SIG-M5 treated with dmso at 0.1 percent for 504 hours (cell line): ENCODE results near the gene PDIA6.
"Not testable (repeated sequence)": the region's sequence is repeated elsewhere in the genome, so short reads cannot be mapped to it uniquely, and the experiment has no call there.

Experiments used
- DNase-seq: peaks from one replicate; lab custom pipeline; 2025; ENCODE audit not compliant: unreplicated experiment; lab: John Stamatoyannopoulos, UW

Gene PDIA6

DNA sequence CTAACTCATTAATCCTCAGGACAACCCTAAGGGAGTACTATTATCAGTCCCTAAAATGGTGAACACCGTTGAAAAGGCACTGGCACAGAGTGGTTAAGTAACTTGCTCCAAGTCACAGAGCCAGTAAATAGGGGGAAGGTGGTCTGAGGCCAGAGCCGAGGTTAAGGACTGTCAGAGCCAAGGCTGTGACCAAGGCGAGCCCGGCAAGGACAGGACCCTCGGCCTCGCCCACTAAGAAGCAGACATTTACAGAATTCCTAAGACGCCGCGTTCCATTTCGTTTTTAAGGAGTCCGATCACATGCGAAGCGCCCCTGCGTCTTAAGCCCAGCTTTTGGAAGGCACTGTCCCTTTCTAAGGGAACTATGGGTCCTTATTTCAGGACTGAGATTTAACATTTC, 1.1 kb downstream of the PDIA6 start:
- no peak for DNase-seq

DNA sequence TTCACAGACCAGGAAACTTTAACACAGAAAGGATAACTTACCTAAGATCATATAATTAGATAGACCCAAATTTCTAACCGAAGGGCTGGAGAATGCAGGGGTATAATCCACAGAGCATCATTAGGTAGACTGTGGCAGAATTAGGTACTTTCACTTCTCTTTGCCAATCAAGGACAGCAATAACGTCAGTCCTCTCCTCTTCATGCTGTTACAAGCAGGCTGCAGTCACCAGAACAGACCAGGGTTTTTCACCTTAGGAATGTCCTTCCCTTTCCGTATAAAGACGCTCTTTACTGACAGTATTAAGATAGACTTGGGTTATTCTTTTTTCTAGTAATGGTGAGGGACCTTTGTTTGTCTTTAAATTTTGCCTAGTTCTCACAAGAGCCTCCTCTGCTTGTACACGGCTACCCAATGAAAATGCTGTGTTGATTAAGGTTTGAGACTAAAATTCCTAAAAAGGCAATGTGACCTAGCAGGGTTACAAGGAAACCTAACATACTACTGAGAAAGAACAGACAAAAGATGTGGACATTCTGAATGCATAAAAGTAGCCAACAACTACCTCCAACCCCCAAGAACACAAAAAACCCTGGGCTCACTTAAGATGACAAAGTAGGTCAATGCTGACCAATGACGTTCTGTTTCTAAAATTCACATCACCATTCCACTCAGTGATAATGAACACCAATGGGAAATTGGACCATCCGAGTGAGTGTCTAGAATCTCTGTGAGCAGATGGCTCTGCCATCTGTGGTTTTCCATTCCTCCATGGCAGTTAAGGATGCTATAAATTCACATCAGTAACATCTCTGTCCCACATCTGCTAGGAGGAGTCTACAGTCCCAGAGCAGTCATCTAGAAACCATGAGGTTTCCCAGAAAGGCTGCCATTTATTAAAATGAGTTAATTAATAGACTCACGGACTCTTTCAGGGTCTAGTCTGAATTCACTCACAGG, 2.1 kb downstream of the PDIA6 start:
- DNase-seq: peak; percentile 77

DNA sequence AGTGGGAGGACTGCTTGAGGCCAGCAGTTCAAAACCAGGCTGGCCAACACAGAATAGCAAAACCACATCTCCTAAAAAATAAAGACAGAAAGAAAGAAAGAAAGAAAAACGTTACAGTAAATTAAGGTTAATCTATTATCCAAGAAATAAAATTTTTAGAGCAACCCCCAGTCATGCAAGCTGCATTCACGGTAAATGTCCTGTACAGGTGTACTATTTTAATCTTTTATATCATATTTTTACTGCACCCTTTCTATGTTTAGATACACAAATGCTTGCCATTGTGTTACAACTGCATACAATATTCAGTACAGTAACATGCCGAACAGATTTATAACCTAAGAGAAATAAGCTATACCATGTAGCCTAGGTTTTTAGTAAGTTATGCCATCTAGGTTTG, 6.0 kb downstream of the PDIA6 start:
- no peak for DNase-seq

DNA sequence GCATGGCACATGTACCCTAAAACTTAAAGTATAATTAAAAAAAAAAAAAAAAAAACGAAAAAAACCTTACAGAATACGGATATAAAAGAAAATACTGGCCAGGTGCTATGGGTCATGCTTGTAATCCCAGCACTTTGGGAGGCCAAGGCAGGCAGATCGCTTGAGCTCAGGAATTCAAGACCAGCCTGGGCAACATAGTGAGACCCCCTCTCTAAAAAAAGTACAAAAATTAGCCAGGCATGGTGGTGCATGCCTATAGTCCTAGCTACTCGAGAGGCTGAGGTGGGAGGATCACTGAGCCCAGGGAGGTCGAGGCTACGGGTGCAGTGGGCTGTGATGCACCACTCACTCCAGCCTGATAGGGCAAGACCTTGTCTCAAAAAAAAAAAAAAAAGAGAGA, 6.6 kb downstream of the PDIA6 start:
- DNase-seq: not testable (repeated sequence)

DNA sequence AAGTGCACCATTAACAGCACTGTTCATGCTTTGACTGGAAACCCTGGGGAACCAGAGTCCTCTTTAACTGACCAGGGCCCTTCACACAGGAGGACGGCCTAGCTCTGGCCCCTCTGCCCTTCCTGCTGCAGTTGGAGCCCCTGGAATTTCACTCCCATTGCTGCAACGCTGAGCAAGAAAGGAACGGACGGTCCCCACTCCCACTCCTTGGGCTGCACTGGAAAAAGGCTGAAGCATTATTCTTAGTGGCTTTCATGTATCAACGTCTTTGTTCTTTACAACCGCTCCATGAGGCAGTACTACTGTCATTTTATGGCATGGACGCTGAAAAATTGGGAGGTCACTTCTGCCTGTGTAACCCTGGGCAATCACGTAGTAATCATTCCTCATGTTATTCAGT, 9.9 kb downstream of the PDIA6 start:
- DNase-seq: no peak

DNA sequence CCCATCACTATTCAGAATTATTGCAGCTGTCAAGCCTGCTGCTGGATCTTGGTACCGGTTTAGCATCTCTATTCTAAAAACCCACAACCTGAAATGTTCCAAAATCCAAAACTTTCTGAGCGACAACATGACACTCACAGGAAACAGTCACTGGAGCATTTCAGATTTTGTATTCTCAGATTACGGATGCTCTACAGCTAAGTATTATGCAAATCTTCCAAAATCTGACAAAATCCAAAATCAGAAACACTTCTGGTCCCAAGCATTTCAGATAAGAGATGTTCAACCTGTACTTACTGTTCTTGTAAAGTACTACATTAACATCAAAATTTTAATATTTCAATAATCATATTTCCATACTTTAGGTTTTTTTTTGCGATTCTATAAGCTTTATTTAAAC, 12.4 kb downstream of the PDIA6 start:
- DNase-seq: no peak

DNA sequence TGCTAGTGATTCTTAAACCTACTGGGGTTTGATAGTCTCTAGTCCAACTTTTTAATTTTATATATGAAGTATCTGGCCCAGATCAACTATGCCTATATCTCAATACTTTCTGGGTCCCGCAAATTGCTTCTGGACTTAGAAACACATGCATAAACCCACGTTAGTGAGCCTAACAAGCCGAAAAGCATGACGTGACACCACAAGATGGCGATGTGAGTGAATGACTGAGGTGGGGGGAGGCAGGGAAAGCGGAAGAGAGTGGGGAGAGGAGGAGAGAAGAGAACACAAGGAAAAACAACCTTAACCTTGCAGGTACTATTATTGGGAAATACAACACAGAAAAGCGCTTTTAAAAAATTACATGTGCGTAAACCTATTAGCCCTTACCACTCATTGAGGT, 13.8 kb downstream of the PDIA6 start:
- no peak for DNase-seq

DNA sequence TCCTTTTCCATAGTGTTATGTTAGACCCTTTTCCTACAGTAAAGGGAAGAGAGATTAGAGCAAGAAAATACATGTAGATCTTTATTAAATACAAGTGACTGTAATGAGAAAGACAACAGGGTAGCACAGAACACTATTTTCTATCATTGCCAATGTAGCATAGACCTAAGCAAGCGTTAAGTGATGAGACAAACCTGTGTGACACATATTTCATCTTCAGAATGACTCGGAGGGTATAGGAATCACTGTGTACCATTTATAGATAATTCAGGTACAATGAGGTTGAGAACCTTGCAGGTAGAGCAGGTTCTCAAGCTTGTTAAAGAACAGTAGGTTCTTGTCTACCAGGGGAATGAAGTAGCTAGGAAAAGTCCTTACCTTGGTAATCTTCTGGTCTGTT, 15.9 kb downstream of the PDIA6 start:
- DNase-seq: no peak

DNA sequence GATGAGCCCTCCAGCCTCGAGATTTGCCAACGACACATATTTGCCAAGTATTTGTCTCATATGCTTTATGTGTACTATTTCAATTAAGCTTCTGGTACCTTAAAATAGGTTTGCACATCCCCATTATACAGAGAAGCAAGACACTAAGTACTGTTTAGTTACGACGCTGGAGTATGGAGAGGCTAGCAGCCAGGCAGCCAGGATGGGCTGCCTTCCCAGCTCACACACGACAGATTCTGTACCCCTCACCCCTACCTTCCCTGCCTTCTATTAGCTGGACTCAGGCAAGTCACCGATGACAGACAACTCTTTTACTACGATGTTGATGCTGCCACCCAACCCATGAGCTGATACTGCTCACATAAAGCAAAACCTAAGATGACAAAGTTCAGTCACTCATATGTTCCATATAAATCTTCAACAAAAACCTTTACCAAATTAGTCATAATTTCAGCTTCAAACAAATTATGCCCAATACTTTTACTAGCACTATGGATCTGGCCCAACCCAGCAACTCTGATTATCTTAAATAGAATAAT, 17.0 kb downstream of the PDIA6 start:
- DNase-seq: no peak

DNA sequence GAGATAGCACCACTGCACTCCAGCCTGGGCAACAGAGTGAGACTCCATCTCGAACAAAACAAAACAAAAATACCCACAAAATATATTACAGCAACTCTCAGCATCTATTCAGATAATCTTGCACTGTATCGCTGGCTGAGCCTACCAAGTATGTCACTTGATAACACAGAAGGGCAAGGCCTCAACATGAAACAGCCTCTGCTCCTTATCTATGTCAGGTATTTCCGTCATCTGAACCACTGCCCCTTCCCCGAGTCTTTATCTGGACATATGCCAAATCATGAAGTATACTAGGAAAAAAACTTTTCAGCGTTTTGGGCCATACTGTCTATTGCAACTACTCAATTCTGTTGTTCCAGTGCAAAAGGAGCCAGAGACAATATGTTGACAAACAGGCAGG, 17.7 kb downstream of the PDIA6 start:
- no peak for DNase-seq

DNA sequence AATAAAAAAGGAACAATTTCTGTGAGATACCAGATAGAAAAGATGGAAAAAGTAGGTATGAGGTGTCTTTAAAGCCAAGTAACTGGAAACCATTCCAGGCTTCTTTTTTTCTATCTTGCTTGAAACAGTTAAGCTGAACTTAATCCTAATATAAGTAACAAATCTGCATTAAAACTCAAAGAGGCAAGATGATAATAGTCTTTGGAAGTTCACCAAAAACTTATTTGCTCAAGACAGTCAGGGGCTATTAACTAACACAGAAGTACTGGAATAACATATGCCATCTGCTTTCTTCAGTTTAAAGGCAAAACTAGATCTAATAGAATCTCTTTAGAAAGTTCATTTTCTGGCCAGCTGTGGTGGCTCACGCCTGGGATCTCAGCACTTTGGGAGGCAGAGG, 18.8 kb downstream of the PDIA6 start:
- no peak for DNase-seq

DNA sequence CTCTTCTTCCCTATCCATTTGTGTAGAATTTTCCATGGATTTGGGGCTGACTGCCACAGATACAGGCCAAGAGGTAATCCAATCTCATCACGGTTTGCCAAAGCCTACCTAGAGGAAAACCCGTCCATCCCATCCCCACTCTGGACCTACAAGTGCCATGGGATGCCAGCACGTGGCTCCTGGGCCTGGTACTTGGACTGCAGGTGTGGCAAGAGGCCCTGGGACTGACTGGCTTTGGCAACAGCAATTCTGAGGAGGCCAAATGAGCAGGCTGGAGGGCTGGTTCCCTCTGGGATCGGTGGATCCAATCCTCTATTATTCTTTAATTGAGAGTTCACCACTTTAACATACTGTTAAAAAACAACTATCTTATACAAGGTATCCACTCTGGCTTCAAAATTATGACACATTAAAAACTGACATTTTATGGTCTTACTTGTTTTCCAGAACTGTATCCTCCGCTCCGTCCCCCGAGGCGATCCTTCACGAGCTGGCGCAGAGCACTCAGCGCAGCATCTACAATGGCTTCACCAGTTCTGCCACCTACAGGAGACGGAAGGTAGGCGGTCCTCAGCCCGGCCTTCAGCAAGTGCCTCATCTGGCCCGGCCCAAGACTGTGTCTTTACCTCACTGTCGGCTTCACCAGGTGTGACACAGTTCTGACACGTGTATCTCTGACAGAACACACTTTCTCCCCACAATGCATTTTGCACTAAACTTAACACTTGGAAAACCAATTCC, 19.8 kb downstream of the PDIA6 start:
- DNase-seq: no peak

DNA sequence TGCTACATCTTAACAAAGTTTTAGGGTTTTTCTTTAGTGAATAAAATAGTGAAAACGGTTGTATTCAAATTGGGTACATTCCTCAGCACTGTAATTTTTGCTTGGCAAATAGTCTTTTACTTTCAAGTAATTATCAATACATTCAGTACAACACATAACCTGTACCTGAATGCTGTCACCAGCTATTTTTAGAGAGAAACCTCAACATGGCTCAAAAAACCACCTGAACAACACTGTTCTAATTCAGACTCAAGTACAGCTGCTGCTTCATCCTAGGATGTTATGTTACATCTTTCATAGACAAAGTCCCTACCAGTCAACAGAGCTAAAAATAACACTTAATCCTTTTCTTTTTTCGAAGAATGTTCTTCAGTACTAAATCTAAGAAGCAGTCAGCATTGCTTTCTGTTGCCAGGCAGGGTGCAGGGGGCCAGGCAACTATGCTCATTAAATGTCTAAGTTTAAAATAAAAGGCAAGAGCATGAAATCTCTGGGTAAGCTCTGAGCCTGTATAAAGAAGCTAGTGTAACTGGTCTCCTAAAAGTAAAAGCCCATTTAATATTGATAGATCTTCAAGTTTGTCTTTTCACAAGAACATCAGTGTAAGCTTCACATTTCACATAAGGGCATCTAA, 20.5 kb downstream of the PDIA6 start:
- DNase-seq: no peak

DNA sequence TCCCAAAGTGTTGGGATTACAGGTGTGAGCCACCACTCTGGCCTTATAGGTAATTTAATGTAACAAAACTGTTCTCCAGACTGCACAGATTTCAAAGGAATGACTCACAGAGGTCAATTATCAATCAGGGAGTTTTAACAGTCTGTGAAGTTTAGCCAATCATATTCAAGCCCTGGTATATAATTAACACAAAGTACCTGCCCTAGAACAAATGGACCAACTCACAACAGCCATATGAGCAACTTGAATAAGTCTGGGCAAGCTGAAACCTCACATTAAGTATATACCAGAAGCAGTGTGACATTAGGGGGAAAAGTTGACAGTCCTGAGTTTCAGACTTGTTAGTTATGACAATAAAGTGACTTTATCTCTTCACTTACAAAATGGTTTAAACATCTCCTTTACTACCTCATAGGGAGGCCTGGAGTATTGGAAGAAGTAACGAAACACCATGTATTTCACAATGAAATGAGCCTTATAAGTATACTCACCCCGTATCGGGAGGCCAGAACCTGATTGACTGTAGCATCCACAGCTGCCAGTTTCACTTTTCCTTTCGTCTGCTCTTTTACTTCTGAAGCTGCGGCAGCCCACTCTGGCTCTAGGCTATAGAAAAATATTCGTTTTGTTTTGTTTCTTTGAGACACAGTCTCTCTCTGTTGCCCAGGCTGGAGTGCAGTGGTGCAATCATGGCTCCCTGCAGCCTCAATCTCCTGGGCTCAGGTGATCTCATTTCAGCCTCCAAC, 22.2 kb downstream of the PDIA6 start:
- DNase-seq: peak; percentile 20

DNA sequence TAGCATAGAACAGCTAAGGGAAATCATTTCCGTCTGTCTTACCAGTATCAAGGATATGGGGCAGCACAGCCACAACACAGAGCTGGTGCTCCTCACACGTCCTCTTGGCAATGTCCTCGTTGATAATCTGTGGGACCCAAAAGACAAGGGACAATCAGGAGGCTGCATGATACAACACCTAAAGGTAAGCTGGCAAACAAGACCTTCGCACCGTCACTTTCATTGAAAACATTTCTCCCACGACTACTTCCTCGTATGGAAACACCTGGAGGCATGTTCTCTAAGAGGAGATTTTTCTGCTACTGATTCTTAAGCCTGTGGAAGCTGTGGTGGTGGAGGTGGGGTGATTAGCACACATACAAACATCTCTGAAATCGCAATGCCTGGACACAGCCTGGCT, 23.7 kb downstream of the PDIA6 start:
- DNase-seq: no peak

DNA sequence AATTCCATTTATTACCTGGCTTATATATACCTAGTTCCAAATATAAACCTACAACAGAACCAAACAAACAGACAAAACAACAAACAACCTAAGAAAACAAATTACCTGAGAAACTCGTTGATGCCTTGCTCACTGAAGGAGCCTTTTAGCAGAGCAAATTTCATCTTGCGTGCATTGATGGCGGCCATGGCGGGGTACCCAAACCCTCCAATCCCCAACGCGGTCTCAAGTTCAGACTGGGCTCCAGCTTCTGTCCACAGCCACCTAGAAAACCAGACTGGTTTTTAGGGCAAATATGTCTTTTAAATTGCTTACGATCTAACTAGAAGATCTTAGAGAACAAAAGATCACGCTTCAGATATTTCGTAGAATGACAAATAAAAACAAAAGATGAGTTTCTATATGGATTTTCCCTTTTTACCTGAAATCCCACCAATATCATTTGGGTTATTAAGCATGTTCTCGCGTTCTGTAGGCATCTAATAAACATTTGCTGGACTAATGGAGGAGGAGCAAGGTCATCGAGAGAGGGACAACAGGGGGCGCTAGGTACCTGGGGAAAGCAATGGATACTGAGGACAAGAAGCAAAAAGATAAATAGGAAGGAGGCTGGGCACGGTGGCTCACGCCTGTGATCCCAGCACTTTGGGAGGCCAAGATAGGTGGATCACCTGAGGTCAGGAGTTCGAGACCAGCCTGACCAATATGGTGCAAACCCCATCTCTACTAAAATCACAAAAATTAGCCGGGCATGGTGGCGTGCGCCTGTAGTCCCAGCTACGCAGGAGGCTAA, 25.2 kb downstream of the PDIA6 start:
- no peak for DNase-seq

DNA sequence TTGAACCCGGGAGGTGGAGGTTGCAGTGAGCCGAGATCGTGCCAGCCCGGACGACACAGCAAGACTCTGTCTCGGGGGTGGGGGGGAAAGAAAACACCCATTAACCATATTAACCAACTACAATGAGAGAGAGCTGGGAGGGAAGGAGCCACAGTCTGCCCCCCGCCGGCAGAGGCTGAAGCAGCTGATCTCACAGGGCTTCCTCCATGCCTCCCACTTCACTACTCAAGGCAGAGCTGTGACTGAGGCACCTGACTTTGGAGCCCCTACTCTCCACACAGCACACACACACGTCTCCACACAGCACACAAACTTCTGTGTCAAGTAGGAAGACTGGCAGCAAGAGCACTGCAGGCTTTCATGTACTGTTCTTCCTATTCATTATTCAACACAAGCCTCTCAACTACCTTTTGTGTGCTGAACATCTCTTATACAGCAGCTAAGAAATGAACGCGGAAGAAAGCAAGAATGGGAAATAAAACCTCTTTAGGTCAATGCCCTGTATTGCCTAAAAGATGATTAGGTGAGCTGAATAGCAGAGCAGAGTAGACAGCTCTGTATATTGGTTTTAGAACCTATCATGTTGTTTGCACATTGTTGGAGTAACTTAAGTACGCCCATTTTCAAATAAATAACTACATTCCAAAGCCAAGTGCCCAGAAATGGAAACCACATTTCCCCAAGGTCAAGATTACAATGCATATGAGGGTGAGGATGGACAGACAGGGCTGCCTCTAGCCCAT, 26.2 kb downstream of the PDIA6 start:
- DNase-seq: no peak

DNA sequence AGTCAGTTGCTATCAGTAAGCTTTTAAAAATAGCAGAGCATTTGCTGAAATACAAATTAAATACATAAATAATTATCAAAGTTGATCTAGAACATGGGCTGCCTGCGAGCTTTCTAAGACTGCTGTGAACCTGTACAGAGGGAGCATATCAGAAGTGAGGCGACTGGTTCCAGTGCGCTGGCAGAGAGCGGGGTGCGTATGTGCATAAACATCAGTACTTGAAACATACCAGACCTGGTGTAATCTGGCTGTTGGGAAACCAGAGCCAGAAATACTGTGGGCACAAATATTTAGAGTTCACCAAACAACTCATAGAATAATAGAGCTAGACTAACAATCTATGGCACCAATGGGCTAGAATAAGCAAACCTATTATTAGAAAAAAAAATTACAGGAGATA, 27.3 kb downstream of the PDIA6 start:
- no peak for DNase-seq

DNA sequence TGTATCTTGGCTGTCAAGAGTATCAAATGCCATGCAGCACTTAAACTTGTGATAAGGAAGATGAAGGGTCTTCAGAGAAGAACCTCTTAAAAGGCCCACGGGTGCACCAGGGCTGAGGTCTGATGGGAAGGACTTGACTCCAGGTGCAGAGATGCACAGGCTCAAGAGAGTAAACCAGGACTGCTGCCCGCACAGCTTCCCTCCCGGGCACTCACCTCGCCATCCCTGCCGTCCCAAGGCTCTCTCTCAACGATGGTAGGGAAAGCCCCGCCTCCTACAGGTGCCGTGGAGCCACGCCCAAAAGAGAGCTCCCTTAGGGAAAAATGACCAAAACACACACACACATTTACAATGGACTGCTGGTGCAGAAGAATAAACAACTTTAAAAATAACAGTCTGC, 27.9 kb downstream of the PDIA6 start:
- no peak for DNase-seq
